Mammary epithelial cell (primary cell): ENCODE measurements around the gene CHKA.

Source experiments
- EZH2 ChIP-seq: IDR thresholded peaks from 2 replicates; pipeline ENCODE4 v1.6.1; 2012; ENCODE audit warnings: low read length, inconsistent platforms, borderline replicate concordance
- TF ChIP-seq, protein P1 (sequence below), 2 donors: IDR thresholded peaks in 1 of 2; conservative IDR thresholded peaks in 1 of 2; 2 replicates each; pipeline ENCODE4 v1.5.1; 2011 to 2012; ENCODE audit warnings: inconsistent platforms in 2 of 2, low read length in 2 of 2, mild to moderate bottlenecking in 2 of 2, control low read depth in 1 of 2, low read depth in 1 of 2; ENCODE audit not compliant: insufficient read depth in 1 of 2; ENCODE audit errors: extremely low read depth in 1 of 2

- TF ChIP-seq EZH2 = no peak
- TF ChIP-seq, protein P1, sequence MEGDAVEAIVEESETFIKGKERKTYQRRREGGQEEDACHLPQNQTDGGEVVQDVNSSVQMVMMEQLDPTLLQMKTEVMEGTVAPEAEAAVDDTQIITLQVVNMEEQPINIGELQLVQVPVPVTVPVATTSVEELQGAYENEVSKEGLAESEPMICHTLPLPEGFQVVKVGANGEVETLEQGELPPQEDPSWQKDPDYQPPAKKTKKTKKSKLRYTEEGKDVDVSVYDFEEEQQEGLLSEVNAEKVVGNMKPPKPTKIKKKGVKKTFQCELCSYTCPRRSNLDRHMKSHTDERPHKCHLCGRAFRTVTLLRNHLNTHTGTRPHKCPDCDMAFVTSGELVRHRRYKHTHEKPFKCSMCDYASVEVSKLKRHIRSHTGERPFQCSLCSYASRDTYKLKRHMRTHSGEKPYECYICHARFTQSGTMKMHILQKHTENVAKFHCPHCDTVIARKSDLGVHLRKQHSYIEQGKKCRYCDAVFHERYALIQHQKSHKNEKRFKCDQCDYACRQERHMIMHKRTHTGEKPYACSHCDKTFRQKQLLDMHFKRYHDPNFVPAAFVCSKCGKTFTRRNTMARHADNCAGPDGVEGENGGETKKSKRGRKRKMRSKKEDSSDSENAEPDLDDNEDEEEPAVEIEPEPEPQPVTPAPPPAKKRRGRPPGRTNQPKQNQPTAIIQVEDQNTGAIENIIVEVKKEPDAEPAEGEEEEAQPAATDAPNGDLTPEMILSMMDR (conservative IDR thresholded peaks at IDR 0.05 in 1 of 2, IDR thresholded peaks at IDR 0.05 in 1 of 2; ENCODE audit: extremely low read depth in 1 of 2, insufficient read depth in 1 of 2, low read depth in 1 of 2, low read length in 2 of 2) = no peak
Observed at GRCh38 chr11:68163691-68164090, 42.5 kb upstream of the CHKA start.
